Ishikawa (cell line): ENCODE measurements around the gene SRRM3.
A peak's percentile ranks its signal among the peaks of the same experiment; 100 is the strongest.

ENCODE experiments used
- CEBPB ChIP-seq: IDR thresholded peaks from 2 replicates; pipeline ENCODE4 v1.6.1; 2012
- CREB1 ChIP-seq: IDR thresholded peaks from 2 replicates; pipeline ENCODE4 v1.6.1; 2012; ENCODE audit warnings: low read depth
- EGR1 ChIP-seq: IDR thresholded peaks from 2 replicates; pipeline ENCODE4 v1.6.1; 2012
- EP300 ChIP-seq: IDR thresholded peaks from 2 replicates; pipeline ENCODE4 v1.6.1; 2012; ENCODE audit warnings: borderline replicate concordance
- FOXM1 ChIP-seq: IDR thresholded peaks from 2 replicates; pipeline ENCODE4 v1.6.1; 2012; ENCODE audit warnings: low read depth, borderline replicate concordance
- NFIC ChIP-seq: IDR thresholded peaks from 2 replicates; pipeline ENCODE4 v1.6.1; 2012
- RAD21 ChIP-seq: IDR thresholded peaks from 2 replicates; pipeline ENCODE4 v1.6.1; 2012; ENCODE audit warnings: low read depth
- TAF1 ChIP-seq: IDR thresholded peaks from 2 replicates; pipeline ENCODE4 v1.6.1; 2012; ENCODE audit warnings: low read depth, mild to moderate bottlenecking
- TCF12 ChIP-seq: IDR thresholded peaks from 2 replicates; pipeline ENCODE4 v1.6.1; 2012; ENCODE audit warnings: low read depth
- TEAD4 ChIP-seq: IDR thresholded peaks from 2 replicates; pipeline ENCODE4 v1.6.1; 2012
- YY1 ChIP-seq: IDR thresholded peaks from 2 replicates; pipeline ENCODE4 v1.6.1; 2012; ENCODE audit warnings: low read depth
- TF ChIP-seq, protein P1 (sequence below): IDR thresholded peaks from 2 replicates; pipeline ENCODE4 v1.6.1; 2012
- TF ChIP-seq, protein P2 (sequence below): IDR thresholded peaks from 2 replicates; pipeline ENCODE4 v1.6.1; 2012
- TF ChIP-seq, protein P3 (sequence below): IDR thresholded peaks from 2 replicates; pipeline ENCODE4 v1.6.1; 2012; ENCODE audit warnings: low read depth, mild to moderate bottlenecking

DNA sequence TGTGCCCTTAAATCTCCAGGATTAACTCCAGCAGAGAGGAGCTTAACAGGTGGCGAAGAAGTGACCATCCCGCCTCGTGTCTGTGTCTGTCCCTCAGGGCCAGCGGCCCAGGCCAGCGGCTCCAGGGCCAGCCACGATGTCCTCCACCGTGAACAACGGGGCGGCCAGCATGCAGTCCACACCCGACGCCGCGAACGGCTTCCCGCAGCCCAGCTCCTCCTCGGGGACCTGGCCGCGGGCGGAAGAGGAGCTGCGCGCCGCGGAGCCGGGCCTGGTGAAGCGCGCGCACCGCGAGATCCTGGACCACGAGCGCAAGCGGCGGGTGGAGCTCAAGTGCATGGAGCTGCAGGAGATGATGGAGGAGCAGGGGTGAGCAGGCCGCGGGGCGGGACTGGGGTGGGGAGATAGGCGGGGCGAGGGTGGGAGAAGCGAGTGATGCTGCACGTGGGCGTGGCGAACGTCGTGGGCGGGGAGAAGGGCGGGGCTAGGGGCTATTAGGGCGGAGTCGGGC lies 33.3 kb downstream of the SRRM3 start:
- TF ChIP-seq EP300 (no peak), CEBPB (no peak), YY1 (no peak), TEAD4 (no peak), TAF1 (no peak), EGR1 (peak; percentile 28; the same call in 1 of the 2 replicates), CREB1 (no peak), RAD21 (no peak), TCF12 (no peak), FOXM1 (no peak), NFIC (no peak)
- TF ChIP-seq, protein P1, sequence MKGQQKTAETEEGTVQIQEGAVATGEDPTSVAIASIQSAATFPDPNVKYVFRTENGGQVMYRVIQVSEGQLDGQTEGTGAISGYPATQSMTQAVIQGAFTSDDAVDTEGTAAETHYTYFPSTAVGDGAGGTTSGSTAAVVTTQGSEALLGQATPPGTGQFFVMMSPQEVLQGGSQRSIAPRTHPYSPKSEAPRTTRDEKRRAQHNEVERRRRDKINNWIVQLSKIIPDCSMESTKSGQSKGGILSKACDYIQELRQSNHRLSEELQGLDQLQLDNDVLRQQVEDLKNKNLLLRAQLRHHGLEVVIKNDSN: peak; percentile 30; the same call in 1 of the 2 replicates
- TF ChIP-seq, protein P2, sequence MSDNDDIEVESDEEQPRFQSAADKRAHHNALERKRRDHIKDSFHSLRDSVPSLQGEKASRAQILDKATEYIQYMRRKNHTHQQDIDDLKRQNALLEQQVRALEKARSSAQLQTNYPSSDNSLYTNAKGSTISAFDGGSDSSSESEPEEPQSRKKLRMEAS: peak; percentile 89
- TF ChIP-seq, protein P3, sequence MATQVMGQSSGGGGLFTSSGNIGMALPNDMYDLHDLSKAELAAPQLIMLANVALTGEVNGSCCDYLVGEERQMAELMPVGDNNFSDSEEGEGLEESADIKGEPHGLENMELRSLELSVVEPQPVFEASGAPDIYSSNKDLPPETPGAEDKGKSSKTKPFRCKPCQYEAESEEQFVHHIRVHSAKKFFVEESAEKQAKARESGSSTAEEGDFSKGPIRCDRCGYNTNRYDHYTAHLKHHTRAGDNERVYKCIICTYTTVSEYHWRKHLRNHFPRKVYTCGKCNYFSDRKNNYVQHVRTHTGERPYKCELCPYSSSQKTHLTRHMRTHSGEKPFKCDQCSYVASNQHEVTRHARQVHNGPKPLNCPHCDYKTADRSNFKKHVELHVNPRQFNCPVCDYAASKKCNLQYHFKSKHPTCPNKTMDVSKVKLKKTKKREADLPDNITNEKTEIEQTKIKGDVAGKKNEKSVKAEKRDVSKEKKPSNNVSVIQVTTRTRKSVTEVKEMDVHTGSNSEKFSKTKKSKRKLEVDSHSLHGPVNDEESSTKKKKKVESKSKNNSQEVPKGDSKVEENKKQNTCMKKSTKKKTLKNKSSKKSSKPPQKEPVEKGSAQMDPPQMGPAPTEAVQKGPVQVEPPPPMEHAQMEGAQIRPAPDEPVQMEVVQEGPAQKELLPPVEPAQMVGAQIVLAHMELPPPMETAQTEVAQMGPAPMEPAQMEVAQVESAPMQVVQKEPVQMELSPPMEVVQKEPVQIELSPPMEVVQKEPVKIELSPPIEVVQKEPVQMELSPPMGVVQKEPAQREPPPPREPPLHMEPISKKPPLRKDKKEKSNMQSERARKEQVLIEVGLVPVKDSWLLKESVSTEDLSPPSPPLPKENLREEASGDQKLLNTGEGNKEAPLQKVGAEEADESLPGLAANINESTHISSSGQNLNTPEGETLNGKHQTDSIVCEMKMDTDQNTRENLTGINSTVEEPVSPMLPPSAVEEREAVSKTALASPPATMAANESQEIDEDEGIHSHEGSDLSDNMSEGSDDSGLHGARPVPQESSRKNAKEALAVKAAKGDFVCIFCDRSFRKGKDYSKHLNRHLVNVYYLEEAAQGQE: no peak
